Ammon's horn (tissue), 1 donor: ENCODE data around the gene LHCGR.
"Not testable (repeated sequence)": the region's sequence is repeated elsewhere in the genome, so short reads cannot be mapped to it uniquely, and the experiment has no call there.

Source experiments
- DNase-seq: peaks from one replicate; pipeline ENCODE4 v3.0.0-alpha.2; 2016; ENCODE audit warnings: low spot score

The LHCGR gene

GRCh38 chr2:48709096-48710034 lies 46.2 kb downstream of the LHCGR start:
- peak; percentile 12 for DNase-seq

DNA sequence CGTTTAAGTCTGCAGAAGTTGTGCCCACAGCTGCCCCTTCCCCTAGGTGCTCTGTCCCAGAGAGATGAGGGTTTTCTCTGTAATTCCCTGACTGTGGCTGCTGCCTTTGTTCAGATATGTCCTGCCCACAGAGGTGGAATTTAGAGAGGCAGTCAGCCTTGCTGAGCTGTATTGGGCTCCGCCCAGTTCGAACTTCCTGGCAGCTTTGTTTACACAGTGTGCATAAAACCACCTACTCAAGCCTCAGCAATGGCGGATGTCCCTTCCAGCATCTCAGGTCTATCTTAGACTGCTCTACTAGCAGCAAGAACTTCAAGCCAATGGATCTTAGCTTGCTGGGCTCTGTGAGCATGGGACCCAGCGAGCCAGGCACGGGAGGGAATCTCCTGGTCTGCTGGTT lies 48.1 kb downstream of the LHCGR start:
- no peak for DNase-seq

DNA sequence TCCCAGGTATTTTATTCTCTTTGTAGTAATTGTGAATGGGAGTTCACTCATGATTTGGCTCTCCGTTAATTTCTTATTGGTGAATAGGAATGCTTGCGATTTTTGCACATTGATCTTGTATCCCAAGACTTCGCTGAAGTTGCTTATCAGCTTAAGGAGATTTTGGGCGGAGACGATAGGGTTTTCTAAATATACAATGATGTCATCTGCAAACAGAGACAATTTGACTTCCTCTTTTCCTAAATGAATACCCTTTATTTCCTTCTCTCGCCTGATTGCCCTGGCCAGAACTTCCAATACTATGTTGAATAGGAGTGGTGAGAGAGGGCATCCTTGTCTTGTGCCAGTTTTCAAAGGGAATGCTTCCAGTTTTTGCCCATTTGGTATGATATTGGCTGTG lies 51.9 kb downstream of the LHCGR start:
- DNase-seq: not testable (repeated sequence)

DNA sequence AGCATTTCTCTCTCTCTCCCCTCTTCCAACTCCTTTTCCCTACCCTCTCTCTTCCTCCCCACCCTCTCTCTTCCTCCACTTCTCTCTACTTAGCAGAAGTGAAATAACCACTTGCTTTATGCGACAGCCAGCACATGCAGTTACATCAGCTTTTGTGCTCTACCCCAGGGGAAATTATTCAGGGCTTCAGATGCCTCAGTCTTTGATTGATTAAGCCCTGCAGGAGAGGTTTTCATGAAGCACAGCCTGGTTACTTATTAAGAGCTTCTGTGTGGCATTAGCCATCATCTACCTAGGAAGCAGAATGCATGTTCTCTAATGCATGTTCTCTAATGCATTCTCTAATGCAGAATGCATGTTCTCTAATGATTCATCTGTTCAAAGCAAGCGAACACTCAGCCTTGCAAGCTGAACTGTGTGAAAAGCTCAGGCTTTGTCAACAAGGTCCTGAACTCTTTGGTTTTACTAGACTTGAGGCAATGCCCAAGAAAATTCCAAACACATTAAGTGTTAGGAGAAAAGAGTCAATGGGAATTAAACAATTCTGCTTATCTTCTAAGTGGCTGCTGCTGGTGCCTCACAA lies 56.1 kb downstream of the LHCGR start:
- no peak for DNase-seq

GRCh38 chr2:48696881-48697280 lies 58.6 kb downstream of the LHCGR start:
- no peak for DNase-seq

- DNase-seq: peak; percentile 48
These were observed 59.5 kb downstream of the LHCGR start for GRCh38 chr2:48695991-48696390.

DNA sequence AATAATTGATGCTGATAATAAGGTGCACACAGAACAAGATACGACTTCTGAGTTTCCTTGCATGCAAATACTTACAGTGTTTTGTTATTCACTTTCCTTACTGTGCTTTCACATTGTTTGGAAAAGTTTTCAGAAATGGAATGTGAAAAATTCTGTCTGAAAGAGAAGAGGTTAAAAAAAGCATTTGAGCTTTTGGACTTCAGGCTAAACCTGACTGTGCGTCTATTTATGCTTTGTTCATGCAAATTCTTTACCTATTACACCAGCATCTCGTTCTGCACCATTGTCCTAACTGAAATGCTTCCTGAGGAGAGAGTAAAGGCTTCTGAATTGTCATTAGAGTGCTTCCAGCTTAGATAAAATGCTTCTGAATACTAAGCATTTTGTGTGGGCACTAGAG lies 61.4 kb downstream of the LHCGR start:
- no peak for DNase-seq

DNA sequence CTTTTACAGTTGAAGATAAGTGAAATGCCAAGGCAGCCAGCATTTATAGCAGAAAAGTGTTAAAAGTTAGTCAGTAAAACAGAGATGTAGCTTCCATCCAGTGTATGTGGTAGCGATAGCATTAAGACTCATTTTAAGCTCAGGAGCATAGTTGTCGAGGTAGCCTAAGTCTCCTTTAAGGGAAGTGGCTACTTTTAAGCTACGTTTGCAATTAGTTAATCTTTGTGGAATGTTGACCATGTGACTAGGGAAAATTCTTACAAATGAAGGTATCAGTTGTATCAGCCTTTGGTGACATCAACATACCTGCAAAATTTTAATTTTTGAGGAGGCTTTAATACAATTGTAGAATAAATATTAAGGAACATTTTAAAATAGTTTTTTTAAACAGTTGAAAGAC lies 61.9 kb downstream of the LHCGR start:
- no peak for DNase-seq

DNA sequence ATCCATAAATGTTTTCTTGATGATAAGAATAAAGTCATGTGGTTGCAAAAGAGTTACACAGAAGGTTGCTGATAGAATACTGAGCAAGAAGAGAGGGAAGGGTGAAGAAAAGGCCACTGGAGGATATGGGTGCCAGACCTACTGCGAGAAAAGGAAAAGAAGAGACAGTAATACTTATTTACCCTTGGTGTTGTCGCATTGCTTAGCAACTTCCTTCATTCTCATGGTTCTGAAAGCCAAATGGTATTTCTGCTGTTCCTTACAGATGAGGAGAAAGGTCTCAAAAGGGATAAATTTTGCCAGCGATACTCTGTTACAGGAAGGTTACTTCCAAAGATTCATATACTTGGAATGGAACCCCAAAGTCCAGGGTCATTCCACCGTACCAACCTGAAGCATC lies 62.5 kb downstream of the LHCGR start:
- no peak for DNase-seq

DNA sequence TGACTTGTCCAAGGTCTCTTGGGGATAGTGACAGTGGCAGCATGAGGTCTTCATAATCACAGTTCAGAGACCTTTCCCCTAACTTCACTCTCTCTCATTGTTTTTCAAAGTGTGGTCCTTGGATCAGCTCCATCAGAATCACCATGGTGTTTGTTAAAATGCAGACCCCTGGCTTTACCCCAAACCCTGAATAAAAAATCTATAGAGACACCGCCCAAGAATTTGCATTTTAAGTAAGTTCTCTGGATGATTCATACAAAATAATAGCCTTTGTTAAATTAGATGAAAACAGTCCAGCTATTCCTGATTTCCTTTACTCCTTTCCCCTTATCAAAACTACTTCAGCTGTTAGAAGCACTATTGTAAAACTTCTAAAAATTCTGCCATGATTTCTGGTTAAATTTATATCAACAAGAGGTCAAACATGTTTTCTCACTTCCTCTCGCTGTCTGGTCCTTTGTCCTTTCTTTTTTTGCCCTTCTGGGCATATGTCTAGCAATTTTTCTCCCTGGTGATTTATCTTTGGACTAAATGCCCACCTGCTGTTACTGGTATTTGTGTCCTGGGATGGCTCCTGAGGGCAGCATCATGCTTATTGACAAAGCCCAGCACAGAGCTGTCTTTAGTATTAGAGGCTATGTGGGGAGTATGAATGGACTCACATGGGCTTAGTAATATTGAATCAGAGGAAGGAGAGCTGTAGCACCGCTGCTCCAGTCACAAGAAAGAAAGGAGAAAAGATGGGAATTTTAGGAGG lies 63.4 kb downstream of the LHCGR start:
- no peak for DNase-seq

DNA sequence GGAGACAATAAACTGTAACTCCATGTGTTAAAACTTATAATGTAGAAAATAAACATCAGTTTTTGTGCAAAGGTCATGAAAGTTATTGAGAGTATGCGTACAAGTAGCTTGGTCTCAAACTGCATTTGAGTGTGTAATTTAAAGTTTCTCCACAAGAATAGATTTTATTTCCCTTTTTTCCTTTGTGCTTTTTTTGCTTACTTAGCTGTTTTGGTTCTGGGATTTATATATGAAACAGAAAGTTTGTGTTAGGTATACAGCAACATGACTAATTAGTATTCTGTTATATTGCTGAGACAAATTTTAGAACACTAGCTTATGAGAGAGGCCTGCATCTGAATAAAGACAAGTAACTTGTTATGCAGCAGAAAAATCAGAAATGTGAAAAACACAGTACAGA lies 70.4 kb downstream of the LHCGR start:
- DNase-seq: no peak

DNA sequence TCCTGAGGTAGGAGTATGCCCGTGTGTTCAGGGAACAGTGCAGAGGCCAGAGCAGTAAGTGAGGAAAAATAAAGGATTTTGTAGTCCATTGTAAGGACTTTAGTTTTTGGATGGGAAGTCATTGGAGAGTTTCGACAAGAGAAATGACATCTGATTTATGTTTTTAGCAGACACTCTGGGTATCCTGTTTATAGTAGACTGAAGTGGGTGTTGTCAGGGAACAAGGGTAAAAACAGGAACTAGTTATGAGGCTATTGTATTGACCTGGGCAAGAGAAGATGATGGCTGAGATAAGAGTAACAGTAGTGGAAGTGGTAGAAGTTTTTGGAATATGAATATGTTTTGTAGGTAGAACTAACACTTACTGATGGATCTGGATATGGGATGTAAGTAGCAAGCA lies 78.1 kb downstream of the LHCGR start:
- DNase-seq: no peak

DNA sequence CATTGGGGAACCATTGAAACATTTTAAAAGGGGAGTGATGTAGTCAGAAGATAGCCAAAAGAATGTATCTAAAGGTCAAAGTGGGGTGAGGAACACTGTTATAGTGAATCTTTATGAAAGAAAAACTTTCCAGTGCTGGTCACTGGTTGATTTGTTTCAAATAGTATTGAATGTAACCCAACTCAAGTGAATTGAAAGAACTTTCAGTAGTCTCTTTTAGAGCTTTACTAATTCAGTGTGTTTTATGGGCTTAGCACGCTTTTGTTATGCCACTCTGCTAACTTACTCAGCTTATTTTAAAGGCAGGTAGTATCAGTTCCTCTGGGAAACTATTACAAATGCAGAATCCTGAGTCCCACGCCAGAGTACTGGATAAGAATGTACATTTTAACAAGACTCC lies 80.6 kb downstream of the LHCGR start:
- no peak for DNase-seq

DNA sequence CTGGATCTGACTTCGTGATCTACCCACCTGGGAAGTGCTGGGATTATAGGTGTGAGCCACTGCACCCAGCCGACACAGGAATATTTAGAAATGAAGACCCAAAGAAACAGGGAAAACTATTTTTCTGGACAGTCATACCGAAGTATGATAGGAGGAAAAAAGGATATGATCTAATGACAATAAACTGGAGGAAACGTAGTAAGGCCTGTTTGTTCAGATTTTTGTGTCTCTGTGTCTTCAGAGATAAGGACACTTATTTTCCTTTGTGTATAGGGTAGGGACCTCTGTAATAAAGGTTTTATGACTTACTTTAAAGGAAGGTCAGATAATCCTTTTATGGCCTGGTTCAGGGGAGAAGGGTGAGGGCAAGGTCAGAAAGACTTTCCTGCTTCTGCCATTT lies 81.9 kb downstream of the LHCGR start:
- DNase-seq: no peak

DNA sequence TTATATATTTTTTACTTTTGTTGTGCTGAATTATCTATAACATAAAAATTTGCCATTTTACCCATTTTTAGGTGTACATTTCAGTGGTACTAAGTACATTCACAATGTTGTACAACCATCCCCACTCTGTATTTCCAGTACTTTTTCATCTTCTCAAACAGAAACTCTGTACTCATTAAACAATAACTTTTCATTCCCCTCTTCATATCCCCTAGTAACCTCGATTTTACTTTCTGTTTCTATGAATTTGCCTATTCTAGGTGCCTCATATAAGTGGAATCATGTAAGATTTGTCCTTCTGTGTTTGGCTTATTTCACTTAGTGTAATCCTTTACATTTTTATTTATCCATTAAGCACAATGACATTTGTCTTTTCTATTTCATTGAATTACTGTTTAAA lies 86.5 kb downstream of the LHCGR start:
- no peak for DNase-seq

- DNase-seq: no peak
These were observed 104.2 kb downstream of the LHCGR start for GRCh38 chr2:48651158-48651790.

GRCh38 chr2:48638261-48638660 lies 117.3 kb downstream of the LHCGR start:
- no peak for DNase-seq
